Adipose tissue (tissue), 3 donors: ENCODE data around the gene CNOT6. TPM values are rescaled to one million over a fixed set of nuclear protein-coding genes. Genes with fewer than 3 reads are reported as not detected.
A peak's percentile ranks its signal among the peaks of the same experiment; 100 is the strongest.
"Not testable (repeated sequence)": the region's sequence is repeated elsewhere in the genome, so short reads cannot be mapped to it uniquely, and the experiment has no call there.

ENCODE experiments used
- H3K27ac ChIP-seq: one replicate; pipeline ENCODE4 v1.5.1; 2013; ENCODE audit warnings: low read depth, low read length
- WGBS, 3 donors: extraction: QIAGEN DNeasy Blood & Tissue Kit; methylation state at CpG; one replicate each; pipeline ENCODE4 v1.1.7; 2013; 5-methylcytosine and 5-hydroxymethylcytosine counted together
- polyA plus RNA-seq, 3 donors: library from polyadenylated mRNA; stranded (reverse); fragments of 200-250 nt; gene quantifications; one replicate each; pipeline ENCODE4 v1.2.3, GENCODE V29; 2013
- donor health status: healthy with polysubstance abuse.
- donor health status: Bipolar disorder and iron deficiency.
- donor health status: healthy.

Gene CNOT6
- polyA plus RNA-seq, 3 donors, result 3.2 to 9.0 (median 4.9) TPM

GRCh38 chr5:180469866-180470265 lies 24.3 kb upstream of the CNOT6 start:
- WGBS, 3 donors, result 88 to 100% (median 97%) methylated on average over 1 of the region's 1 CpG
- no peak overlapping the region for H3K27ac ChIP-seq

DNA sequence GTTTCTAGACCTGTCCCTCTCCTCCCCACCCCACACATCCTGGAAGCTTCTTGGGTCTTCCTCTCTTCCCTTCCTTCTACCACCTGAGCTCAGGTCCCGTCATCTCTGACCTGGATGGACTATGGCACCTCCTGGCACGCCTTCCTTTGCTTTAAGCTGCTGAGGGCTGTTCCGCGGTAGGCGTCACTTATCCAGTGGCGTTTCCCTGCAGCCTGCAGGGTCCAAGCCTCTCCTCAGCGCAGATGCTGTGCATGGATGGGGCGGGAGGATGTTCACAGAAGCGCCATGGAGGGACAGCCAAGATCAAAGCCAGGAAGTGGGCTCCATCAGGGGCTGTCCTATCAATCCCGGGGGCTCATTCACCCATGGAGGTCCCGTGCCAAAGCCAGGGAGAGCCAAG lies 23.8 kb upstream of the CNOT6 start:
- WGBS, 3 donors, result 61 to 79% (median 70%) methylated on average over 11 of the region's 11 CpGs
- no peak overlapping the region for H3K27ac ChIP-seq

DNA sequence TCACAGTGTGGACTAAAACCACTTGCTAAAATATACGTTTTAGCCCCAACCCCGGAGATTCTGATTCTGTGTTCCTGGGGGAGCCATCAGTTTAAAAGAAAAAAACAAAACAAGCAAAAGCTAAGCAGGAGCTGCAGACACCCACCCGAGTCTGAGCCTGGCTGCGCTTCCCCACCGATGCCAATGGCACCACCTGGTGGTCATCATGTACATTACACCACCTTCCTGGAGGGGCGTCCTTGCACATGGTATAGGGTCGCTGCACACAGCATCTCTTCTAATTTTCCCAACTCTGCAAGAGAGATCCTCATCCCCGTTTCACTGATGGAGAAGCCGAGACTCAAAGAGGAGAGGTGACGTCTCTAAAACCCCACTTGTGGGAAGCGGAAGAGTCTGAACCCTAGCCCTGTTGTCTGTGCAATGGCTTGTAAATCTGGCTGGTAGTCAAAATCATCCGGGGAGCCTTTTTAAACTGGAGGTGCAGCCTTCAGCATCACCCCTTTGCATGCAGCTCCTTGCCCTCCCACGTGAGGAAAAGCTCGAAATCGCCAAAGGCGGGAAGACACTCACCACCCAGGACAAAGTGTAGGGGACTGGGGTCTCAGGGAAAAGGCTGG lies 23.1 kb upstream of the CNOT6 start:
- H3K27ac ChIP-seq, result no peak overlapping the region
- 29 to 31% (median 29%) methylated on average over 16 of the region's 16 CpGs for WGBS, 3 donors

DNA sequence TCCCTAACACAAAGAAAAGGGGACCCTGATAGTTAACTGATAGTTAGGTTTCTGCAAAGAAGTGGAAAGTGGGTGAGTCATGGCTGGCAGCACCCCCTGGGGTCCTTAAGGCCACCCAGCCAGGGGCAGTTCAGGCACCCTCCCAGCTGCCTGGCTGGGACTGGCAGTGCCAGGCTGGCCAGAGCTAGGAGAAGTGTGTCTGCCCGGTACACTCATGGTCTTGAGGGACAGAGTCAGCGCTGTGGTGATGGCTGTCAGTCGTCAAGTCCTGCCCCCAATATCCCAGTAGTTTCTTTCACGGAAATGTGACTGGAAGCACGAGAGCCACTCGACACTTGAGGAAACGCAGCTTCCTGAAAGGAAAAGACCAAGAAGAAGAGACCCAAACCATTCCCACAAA lies 22.3 kb upstream of the CNOT6 start:
- no peak overlapping the region for H3K27ac ChIP-seq
- 53 to 74% (median 65%) methylated on average over 7 of the region's 7 CpGs for WGBS, 3 donors

- no peak overlapping the region for H3K27ac ChIP-seq
- 41 to 70% (median 57%) methylated on average over 4 of the region's 4 CpGs for whole genome bisulfite sequencing, 3 donors
Measured at GRCh38 chr5:180472269-180472668, 21.9 kb upstream of the CNOT6 start.

- not testable (repeated sequence) for H3K27ac ChIP-seq
- WGBS, 3 donors, result 85 to 97% (median 96%) methylated on average over 8 of the region's 8 CpGs
Measured at GRCh38 chr5:180473386-180473785, 20.8 kb upstream of the CNOT6 start.

DNA sequence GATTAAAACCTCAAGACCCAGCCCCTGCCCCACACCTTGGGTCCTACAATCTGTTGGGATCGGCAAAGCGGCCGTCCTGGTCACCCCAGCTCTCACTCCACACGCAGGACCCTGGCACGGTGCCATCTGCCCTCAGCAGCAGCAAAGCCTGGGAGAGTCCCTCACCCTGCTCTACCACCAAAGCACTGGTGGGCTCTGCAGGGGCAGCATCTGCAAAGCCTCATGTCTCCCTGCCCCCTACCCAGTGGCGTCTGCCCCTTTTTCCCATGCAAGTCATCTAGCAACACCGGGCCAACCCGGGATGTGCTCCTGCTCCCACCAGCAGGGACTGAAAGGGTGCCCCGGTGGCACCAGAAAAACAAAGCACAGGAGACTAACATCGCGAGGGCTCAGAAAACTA lies 19.6 kb upstream of the CNOT6 start:
- 79 to 83% (median 80%) methylated on average over 11 of the region's 11 CpGs for WGBS, 3 donors

GRCh38 chr5:180475969-180476524 lies 18.1 kb upstream of the CNOT6 start:
- 92 to 94% (median 92%) methylated on average over 20 of the region's 20 CpGs for WGBS, 3 donors
- H3K27ac ChIP-seq, result not testable (repeated sequence)

More for the DNA sequence above, 19.6 kb upstream of the CNOT6 start:
- H3K27ac ChIP-seq, result no peak overlapping the region

GRCh38 chr5:180484813-180485212 lies 9.4 kb upstream of the CNOT6 start:
- H3K27ac ChIP-seq, result no peak overlapping the region

DNA sequence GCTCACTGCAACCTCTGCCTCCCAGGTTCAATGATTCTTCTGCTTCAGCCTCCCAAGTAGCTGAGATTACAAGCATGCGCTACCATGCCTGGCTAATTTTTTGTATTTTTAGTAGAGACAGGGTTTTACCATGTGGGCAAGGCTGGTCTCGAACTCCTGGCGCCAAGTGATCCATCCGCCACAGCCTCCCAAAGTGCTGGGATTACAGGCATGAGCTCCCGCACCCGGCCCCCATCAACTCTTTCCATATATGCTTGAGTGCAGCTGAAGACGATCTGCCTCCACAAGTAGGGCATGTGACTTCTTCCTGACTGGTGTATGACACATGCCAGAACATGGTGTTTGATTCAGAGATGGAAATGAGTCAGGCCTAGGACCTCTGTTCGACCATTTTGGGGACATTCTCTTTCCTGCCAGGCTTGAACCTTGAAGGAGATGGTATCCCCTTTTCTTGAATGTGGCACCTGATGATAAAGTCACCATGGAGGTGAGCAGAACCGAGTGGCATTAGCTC lies 7.5 kb upstream of the CNOT6 start:
- H3K27ac ChIP-seq, result no peak overlapping the region
- WGBS, 3 donors, result 94 to 97% (median 96%) methylated on average over 9 of the region's 9 CpGs

More at GRCh38 chr5:180484813-180485212, 9.4 kb upstream of the CNOT6 start:
- 24 to 69% (median 62%) methylated on average over 7 of the region's 7 CpGs for WGBS, 3 donors

DNA sequence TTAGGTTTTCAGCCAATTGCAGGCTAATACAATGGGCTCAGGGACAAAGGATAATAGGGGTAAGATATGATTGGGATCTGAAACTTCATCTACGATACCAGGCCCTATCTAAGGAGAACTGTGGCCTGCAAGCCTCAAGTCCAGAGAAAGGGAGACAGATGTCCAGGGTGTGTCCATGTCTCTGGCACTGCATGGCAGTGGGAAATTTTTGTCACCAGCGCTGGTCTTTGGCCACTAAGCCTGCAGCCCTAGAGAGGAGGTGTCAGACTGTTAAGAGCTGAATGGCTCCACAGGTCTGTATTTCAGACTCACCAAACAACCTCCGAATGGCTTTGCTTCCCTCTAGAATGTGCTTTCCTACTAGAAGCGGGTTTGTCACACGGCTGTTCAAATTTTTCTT lies 6.6 kb upstream of the CNOT6 start:
- no peak overlapping the region for H3K27ac ChIP-seq
- 95 to 96% (median 95%) methylated on average over 5 of the region's 5 CpGs for WGBS, 3 donors

DNA sequence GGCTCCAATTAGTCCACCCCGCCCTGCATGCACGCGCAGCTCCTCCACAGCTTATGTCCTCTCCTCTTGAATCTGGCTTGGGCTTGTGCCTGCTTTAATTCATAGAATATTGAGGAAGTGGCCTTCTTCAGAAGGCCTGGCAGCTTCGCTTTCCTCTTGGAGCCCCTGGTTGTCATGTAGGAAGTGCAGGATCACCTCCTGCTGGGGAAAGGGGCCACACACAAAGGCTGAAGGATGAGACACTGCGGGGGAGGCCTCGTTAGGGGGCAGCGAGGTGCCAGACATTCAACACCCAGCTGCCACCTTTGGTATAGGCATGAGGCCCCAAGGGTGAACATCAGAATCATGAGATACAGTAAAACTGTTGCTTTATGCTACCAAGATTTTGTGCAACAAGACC lies 2.7 kb upstream of the CNOT6 start:
- WGBS, 3 donors, result 67 to 73% (median 70%) methylated on average over 7 of the region's 7 CpGs
- no peak overlapping the region for H3K27ac ChIP-seq

DNA sequence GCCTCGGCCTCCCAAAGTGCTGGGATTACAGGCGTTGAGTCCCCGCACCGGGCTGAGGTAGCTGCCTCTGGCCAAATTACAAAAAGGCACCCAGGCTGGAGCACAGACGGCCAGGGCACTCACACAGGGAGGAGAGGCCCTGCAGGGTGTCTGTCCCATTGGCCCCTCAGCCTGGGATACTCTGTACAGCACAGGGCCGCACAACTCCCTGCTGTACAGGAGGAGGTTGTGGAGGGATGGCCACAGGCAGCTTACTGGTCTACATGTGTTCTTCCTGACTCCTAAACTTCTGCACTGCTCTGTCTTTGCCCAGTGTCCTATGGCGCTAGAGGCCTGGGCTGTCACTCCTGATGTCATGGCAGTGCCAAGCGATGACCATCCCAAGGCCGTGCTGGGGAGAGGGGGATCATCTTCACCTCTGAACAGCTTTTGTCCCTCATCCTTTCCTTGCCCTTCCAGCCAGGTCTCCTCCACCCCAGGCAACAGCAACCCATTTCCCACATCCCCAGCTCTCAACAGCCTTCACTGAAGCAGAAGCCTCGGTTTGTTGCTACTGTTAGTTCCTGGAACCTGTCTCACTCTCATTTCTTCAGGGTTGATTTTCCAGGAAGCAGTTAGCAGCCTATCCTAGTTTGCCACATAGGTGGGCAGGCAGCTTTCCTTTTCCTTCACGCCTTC lies 1.8 kb upstream of the CNOT6 start:
- WGBS, 3 donors, result 90 to 96% (median 94%) methylated on average over 11 of the region's 11 CpGs
- H3K27ac ChIP-seq, result no peak overlapping the region

GRCh38 chr5:180494510-180495181 lies 467 bp downstream of the CNOT6 start:
- 0 to 1% (median 0%) methylated on average over 54 to 92 of the region's 92 CpGs for WGBS, 3 donors
- no peak overlapping the region for H3K27ac ChIP-seq

DNA sequence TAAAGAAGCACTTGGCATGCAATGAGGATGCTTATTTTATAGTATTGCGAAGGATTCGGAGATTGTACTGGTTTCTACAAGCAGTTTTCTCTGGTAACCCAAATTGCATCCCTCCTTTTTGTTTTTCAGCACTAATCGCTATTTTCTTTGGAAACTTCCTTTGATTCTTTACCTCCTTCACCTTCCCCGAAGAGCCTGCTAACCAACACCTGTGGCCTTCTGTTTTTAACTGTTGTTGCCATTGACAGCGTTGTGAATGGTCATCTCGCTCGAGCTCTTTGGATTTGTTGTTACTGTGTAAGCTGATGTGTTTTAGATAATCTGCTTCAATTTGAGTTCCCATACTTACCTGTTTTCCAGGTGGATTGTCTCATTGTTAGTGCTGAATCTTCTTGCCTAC lies 1.1 kb downstream of the CNOT6 start:
- 9 to 22% (median 18%) methylated on average over 7 of the region's 7 CpGs for WGBS, 3 donors
- H3K27ac ChIP-seq, result no peak overlapping the region

GRCh38 chr5:180495991-180496741 lies 2.0 kb downstream of the CNOT6 start:
- WGBS, 3 donors, result 83 to 86% (median 85%) methylated on average over 18 of the region's 18 CpGs

GRCh38 chr5:180496806-180497205 lies 2.6 kb downstream of the CNOT6 start:
- H3K27ac ChIP-seq, result not testable (repeated sequence)
- WGBS, 3 donors, result 91 to 96% (median 92%) methylated on average over 9 of the region's 9 CpGs

More at GRCh38 chr5:180495991-180496741, 2.0 kb downstream of the CNOT6 start:
- peak overlapping the region; percentile 26 for H3K27ac ChIP-seq

DNA sequence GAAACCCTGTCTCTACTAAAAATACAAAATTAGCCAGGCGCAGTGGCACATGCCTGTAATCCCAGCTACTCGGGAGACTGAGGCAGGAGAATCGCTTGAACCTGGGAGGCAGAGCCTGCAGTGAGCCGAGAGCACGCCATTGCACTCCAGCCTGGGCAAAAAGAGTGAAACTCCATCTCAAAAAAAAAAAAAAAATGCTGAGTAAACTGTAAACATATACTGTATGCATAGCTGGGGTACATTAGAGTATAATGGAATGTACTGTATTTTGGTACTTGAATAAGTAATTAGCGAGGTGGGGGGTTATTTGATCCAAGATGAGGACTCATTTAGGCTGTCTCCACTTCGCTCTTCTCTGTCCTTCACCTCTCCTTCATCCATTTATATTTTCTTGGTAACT lies 3.7 kb downstream of the CNOT6 start:
- not testable (repeated sequence) for H3K27ac ChIP-seq
- WGBS, 3 donors, result 83 to 85% (median 84%) methylated on average over 7 of the region's 7 CpGs
